VCaP (cell line): ENCODE measurements around the gene PIGU.
"Not testable (repeated sequence)": the region's sequence is repeated elsewhere in the genome, so short reads cannot be mapped to it uniquely, and the experiment has no call there.

Experiments
- H3K27ac ChIP-seq: fragments of 450-650 bp; 2 replicates; pipeline ENCODE4 v1.5.1; 2017
- CTCF ChIP-seq: fragments of 450-650 bp; conservative IDR thresholded peaks from 2 replicates; pipeline ENCODE4 v1.5.1; 2017; ENCODE audit warnings: mild to moderate bottlenecking, moderate library complexity

PIGU gene

DNA sequence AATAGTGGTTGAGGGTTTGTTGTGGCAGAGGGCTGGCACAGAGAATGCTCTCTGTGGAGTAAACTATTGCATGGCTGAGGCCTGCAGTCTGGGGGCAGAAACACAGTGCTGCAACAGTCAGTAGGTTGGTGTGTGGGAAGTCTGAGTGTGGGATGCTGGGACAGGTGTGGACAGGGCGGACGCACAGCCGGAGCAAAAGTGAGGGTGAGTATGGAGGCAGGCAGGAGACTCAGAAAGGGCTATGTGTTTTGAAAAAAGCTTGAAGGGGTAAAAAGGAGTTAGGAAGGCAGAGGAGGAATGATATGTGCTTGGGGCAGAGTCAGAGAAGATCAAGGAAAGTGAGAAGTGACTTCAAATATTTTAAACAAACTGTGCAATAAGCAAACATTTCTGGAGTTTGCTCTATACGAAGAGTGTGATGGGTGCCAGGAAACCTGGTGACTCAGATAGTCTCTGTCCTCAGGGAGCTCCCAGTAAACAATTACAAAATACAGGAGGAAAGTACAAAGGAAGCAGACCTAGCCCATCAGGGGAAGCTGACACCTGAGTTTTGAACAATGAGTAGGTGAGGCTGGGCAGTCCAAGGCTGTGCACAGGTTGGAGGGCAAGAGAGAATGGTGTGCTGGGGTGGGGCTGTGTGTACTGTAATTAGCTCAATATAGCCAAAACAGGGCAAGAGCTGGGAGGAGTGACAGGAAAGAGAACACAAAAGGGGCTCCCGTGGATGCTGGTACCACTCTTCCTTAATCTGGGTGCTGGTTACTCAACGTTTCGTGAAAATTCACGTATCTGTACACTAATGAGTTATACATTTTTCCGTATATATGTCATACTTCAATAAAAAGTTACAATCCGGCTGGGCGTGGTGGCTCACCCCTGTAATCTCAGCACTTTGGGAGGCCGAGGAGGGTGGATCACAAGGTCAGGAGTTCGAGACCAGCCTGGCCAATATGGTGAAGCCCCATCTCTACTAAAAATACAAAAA lies 55.2 kb downstream of the PIGU start:
- no peak overlapping the region for H3K27ac ChIP-seq

DNA sequence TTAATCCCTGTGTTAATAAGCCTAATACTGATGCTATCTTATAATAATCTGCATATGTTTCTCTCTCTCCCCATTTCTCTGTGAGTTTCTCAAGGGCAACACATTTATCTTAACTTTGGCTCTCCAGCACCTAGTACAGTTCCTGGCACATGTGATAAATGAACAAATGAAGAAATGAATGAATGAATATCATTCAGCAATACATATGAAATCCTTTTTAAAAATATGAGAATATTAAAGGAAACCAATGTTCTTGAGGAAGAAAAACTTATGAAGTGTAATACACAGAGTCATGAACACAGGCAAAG lies 55.9 kb downstream of the PIGU start:
- no peak for TF ChIP-seq CTCF
- no peak overlapping the region for H3K27ac ChIP-seq

More for the DNA sequence above, 55.2 kb downstream of the PIGU start:
- no peak for TF ChIP-seq CTCF

- H3K27ac ChIP-seq: no peak overlapping the region
- no peak for TF ChIP-seq CTCF
Observed at GRCh38 chr20:34618676-34619075, 58.2 kb downstream of the PIGU start.

GRCh38 chr20:34616913-34617312 lies 60.0 kb downstream of the PIGU start:
- H3K27ac ChIP-seq: not testable (repeated sequence)

DNA sequence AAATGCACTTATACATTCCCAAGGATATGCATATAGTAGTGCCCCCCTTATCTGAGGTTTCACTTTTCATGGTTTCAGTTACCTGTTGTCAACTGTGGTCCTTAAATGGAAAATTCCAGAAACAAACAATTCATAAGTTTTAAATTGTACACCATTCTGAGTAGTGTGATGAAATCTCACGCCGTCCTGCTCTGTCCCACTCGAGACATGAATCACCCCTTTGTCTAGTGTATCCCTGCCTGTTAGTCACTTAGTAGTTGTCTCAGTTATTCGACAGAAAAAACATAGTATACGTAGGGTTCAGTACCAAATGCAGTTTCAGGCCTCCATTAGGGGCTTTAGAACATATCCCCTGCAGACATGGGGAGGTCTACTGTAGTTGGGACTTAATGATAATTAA lies 61.4 kb downstream of the PIGU start:
- no peak overlapping the region for H3K27ac ChIP-seq

GRCh38 chr20:34611976-34612375 lies 64.9 kb downstream of the PIGU start:
- not testable (repeated sequence) for H3K27ac ChIP-seq

More for the DNA sequence above, 61.4 kb downstream of the PIGU start:
- no peak for TF ChIP-seq CTCF

DNA sequence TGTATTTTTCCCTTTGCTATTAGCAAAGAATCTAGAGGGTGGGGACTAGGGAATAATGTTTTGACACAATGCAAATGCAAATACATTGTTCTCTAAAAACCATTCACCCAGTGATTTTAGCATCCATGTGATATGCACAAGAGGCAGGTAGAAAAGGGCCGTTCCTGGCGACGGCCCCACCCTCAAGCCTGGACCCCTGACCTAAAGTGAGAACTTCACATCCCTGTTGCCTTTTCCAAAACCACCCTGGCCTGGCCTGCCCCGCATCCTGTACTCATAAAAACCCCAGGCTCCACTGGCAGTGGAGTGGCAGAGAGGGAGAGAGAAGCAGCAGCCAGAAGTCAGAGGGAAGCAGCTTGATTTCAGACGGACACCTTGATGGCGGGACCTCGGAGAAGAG lies 69.8 kb downstream of the PIGU start:
- TF ChIP-seq CTCF: no peak
- H3K27ac ChIP-seq: no peak overlapping the region

DNA sequence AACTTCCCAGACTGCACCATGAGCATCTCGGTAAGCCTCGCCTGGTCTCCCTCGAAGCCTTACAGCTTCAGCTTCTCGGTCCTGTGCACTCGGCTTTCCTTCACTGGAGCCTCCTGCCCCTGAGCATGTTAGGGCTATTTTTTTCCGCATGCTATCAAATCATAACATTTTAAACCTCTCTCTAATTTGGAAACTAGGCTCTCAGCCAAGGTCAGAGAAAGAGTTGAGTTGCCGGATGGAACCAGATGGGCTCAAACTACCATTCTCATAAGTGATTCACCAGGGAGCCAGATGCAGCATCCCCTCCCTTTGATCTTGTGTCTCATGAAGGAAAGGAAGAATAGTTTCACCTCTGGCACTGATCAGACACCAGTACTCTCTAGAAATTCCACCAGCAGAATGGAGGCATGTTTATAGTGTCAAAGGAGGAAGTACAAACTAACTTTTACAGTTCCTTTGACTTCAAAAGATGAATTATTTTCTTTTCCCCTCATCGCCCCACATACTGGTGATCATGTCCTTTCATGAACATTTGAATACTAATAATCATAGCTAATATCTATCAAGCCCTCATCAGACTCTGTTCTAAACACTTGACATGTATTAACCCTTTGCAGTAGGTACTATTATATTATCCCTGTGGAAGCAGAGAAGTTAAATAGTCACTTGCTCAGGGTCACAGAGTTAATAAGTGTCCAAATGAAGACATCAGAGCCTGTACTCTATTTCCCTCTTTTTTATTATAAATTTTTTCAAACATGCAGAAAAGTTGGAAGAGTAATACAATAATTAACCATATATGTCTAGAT lies 71.7 kb downstream of the PIGU start:
- TF ChIP-seq CTCF: no peak
- H3K27ac ChIP-seq: no peak overlapping the region
